SK-N-MC (cell line): ENCODE measurements around the gene TET2.

Experiments used
- EZH2 ChIP-seq: fragments of 200-600 bp; sonication (generic); IDR thresholded peaks from one replicate; pipeline ENCODE4 v1.6.1; 2017; ENCODE audit warnings: antibody characterized with exemption
- FOXP2 ChIP-seq: optimal IDR thresholded peaks from 2 replicates; pipeline ENCODE3; 2011; ENCODE audit warnings: mild to moderate bottlenecking, moderate library complexity; ENCODE audit not compliant: insufficient read depth; ENCODE audit errors: extremely low read length, control extremely low read depth
- POLR2AphosphoS5 ChIP-seq: IDR thresholded peaks from 2 replicates; pipeline ENCODE4 v1.6.1; 2012; ENCODE audit warnings: mild to moderate bottlenecking, low read depth, low read length, borderline replicate concordance

DNA sequence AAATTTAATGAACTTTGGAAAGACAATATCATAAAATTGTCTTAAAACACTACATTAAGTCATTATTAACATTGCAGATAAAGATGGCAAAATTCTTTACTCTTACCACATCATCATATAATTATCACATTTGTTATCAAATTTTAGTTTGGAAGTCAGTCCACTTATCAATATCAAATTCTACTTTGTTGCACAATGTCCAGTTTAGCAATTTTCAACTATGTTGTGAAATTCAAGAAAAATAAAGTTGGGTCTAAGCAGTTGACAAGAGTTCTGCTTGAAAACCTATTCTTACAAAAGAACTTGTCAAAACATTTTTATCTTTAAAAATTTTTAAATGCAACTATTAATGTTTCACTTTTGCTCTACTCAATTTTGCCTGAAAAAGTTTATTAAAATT, 44.7 kb upstream of the TET2 start:
- TF ChIP-seq FOXP2 (no peak), EZH2 (no peak), POLR2AphosphoS5 (no peak)
